IPS DF 4.7 (cell line): ENCODE results near the gene STX2.

ENCODE experiments used
- DNase-seq: peaks from one replicate; pipeline ENCODE4 v3.0.0-alpha.2; 2013; ENCODE audit warnings: low spot score; ENCODE audit errors: extremely low read depth

STX2 gene

GRCh38 chr12:130831876-130832405 is 7.1 kb downstream of the STX2 start:
- no peak for DNase-seq

DNA sequence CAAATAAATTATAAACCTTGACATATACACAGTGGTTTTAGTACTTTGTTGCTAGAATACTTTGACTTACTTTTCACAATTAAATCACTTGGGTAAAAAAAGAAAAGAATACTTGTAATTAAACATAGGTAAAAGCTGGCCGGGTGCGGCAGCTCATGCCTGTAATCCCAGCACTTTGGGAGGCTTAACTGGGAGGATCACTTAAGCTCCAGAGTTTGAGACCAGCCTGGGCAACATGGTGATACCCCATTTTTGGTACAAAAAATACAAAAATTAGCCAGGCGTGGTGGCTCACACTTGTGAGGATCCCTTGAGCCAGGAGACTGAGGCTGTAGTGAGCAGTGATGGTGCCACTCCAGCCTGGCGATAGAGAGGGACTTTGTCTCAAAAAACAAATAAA is 7.8 kb downstream of the STX2 start:
- DNase-seq: no peak

- no peak for DNase-seq
These were observed 8.9 kb downstream of the STX2 start for GRCh38 chr12:130830246-130830551.

DNA sequence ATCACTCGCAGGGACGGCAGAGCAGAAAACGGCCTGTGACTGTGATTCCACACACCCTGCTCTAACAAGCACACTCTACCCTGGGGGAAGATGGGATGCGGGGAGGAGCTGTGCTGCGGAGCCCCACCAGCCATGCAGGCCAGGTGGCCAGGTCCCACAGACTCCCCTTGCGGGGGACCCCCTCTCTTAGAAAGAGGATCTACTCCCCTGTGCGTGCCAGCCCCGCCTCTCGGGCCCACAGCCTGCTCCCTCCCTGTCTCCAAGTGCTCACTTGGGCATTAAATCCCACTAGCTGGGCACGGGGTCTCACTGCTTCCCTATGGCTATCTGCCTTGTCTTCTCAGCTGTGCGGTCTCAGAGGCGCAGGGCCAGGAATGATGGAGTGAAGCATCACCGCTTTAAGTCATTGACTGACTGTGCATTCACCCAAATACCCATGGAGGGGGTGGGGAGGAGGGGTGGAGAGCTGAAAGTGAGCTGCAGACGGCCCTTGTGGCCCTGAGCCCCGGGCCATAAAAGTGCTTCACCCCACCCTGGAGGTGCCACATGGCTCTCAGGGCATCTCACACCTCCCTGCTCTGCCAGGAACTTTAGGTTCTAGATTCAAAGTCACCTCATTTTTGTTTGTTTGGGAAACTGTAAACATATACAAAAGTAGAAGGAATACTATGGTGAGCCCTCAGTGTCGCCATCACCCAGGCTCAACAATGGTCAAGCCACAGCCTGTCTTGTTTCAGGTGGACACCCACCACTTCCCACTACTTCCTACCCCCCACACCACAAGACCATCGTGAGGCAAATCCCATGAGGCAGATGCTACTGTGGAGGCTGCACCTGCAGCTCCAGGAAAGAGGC is 9.4 kb downstream of the STX2 start:
- DNase-seq: no peak

DNA sequence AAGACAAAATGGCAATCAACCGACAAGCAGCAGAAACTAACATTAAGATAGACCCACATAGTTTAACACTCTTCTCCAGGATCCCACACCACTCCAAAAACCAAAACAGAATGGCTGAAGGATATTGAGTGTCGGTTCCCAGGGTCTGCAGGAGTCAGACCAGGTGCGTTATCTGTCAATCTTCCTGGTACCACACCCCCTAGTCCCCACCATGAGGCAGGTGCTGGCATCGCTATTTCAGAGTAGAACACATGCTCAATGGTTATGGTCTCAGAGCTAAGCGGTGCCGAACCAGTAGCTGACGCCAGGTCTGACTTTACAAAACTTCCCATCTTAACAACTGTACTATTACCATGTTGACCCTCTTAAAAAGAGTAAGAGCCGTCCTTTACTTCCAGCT is 10.2 kb downstream of the STX2 start:
- DNase-seq: no peak

DNA sequence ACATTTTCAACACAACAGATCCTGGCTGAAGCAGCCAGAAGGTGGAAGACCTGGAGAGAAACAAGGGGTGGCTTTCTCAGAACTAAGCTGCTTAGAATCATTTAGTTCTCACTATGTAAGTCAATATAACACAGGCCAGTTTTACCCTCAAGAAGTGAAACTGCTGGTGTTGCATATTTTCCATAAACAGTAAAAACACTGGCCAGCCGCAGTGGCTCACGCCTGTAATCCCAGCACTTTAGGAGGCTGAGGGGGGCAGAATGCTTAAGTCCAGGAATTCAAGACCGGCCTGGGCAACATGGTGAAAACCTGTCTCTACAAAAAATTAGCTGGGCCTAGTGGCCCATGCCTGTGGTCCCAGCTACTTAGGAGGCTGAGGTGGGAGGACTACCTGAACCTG is 11.6 kb downstream of the STX2 start:
- no peak for DNase-seq

GRCh38 chr12:130826151-130826801 is 12.8 kb downstream of the STX2 start:
- peak; percentile 44 for DNase-seq

DNA sequence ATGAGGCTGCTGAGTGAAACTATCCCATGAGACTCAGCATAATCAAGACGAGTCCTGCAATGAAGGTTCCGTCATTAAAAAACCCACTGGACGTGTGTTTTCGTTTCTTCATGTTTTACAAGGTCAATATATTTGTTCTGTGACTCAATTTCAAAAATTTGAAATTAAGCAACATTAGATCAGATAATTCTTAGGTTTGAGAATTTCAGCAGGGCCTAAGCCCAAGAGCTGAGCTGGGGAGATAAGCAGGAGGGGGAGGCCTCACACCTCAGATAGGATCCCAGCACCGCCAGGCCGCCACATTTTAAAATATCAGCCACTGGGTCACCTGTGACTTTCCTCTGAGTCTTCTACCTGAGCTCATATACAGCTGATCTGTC is 13.3 kb downstream of the STX2 start:
- DNase-seq: no peak

DNA sequence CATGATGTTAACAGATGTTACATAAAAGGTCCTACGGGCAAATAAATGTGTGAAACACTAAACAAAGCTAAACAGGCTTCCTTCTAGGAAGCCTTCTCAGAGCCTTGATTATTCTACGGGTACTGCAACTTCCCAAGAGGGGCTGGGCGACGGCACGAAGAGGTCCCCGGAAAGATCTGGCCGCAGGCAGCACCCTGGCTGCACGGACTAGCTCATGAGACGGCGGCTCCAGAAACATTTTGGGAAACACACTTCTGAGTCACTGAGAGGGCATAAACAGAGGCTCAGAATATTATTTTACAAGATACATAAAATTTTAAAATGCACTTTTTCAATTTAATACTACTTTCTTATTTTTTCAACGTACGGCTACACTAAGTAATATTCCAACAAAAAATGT is 19.4 kb downstream of the STX2 start:
- DNase-seq: no peak

GRCh38 chr12:130818635-130819576 is 20.1 kb downstream of the STX2 start:
- DNase-seq: peak; percentile 53

GRCh38 chr12:130818272-130818634 is 20.8 kb downstream of the STX2 start:
- no peak for DNase-seq

DNA sequence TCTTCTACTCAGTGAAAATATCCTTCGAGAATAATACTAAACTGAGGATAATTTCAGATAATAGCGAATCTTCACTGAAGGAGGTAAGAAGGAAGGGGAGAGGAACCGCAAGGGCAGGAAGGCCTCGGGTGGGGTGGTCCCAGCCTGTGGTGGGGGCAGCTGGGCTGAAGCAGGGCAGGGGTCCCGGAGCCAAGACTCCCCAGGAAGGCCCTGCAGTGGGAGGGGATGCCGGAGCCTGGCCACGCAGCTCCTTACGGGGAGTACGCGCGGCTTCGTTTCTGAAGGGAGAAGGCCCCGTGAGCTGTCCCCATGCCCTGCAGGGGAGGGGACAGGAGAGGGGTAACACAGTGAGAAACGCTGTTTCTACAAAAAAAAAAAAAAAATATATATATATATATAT is 21.2 kb downstream of the STX2 start:
- no peak for DNase-seq

GRCh38 chr12:130816097-130816496 is 23.0 kb downstream of the STX2 start:
- no peak for DNase-seq

- no peak for DNase-seq
These were observed 23.9 kb downstream of the STX2 start for GRCh38 chr12:130815028-130815741.

DNA sequence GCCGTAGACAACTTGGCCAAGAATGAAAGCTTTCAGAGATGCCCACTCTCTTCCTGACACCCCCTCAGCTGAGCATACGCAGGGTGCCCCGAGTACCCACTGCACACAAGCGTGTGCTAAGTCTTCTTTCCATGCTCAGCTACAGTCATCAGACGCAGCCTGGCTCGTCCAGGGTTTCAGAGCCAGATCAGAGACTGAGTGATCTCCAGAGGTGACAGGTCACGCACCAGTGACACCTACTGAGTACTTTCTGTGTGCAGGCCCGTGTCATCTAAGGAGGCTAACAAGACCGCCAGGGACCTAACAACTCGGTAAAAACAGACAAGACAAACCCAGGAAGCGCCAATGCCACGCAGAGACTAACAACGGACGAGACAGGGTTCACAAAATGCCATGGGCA is 25.1 kb downstream of the STX2 start:
- no peak for DNase-seq

DNA sequence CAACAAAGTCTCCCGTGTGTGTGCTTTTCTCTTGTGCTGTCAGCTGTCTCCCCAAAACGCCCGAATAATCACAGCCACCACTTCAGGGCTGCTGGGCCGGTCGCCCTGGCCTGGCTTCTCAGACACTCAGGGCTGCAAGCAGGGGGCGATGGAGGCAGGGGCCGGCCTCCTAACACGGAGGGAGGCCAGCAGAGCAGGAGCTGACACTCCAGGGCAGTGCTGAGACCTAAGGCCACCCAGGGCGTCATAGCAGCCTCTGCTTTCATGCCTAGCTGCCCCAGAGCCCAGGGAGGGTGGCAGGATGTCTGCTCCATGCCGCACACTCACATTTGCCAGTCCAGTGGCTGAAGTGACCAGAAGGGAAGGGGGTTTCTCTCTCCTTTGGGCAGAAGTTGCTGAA is 25.6 kb downstream of the STX2 start:
- DNase-seq: no peak

DNA sequence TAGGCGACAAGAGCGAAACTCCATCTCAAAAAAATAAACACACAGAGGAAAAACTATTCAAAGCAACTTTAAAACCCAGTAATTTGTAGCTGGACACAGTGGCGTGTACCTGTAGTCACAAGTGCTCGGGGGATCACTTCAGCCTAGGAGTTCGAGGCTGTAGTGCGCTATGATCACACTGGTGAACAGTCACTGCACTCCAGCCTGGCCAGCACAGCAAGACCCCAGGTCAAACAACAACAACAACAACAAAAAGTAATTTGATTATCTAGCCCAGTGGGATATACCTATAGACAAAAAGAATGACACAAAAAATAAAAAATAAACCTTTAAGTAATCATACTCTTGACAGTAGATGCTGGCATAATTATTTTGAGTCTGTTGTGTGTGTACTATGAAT is 29.3 kb downstream of the STX2 start:
- DNase-seq: no peak

GRCh38 chr12:130807309-130807708 is 31.7 kb downstream of the STX2 start:
- DNase-seq: no peak

DNA sequence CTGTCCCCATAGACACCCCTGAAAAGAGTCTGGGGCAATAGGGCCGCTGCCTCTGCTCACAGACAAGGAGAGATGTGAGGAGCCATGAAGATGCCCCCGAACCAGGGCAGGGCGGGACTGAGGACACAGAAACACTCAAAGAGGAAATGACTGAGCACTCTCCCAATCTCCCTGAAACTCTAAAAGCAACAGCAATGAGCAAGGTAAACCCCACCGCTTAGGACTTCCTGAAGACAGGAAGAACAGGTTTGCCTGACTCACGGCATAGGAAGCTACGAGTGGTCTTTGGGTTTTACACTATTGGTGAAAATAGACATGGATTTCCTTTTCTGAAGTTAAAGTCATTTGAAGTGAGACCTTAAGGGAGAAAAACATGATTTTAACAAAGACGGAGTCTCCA is 32.5 kb downstream of the STX2 start:
- DNase-seq: no peak

DNA sequence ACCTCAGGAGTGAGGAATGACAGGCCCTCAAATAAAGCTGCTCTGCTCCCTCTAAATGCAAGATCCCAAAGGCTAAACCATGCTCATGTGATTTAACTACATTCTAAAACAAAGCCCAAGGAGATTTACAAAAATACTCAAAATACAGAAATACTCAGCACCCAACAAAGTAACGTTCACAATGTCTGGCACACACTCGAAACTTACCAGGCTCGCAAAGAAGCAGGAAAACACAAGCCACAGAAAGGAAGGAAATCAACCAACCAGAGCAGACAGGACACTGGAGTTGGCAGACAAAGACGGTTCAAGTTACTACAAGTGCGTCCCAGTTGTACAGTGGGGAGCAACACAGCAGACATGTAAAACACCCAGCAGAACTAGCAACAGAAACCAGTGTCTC is 33.4 kb downstream of the STX2 start:
- no peak for DNase-seq

DNA sequence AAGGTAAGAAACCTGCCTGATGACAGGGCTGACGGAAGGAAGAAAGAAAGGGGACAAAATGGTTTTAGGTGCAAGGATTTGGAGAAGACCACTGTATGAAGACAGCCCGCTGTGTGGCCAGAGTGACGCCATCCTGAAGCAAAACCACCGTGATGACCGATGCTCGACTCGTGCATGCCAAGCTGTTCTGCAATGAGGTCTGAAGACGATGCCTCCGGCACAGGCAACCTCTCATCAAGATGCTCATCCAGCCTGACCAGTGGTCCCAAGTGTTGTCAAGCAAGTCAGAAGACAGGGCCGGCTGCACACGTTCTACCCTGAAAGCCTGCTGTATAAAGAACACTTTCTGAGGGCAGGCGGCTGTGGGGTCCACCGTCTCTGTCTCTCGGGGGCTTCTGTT is 34.8 kb downstream of the STX2 start:
- DNase-seq: no peak
